GM18909 (cell line): ENCODE data around the gene PEAK3.

Experiments used
- ATAC-seq: cut with Tn5 transposase; IDR thresholded peaks from one replicate; pipeline ENCODE4 v1.9.1; 2021; ENCODE audit warnings: mild to moderate bottlenecking; ENCODE audit not compliant: unreplicated experiment, poor library complexity

PEAK3 gene

GRCh38 chr19:2252797-2253105 lies 29.2 kb downstream of the PEAK3 start:
- no peak for ATAC-seq

GRCh38 chr19:2252055-2252796 lies 29.7 kb downstream of the PEAK3 start:
- no peak for ATAC-seq

GRCh38 chr19:2251106-2252054 lies 30.6 kb downstream of the PEAK3 start:
- ATAC-seq: no peak

- no peak for ATAC-seq
Measured at GRCh38 chr19:2250766-2251105, 31.2 kb downstream of the PEAK3 start.

- no peak for ATAC-seq
Measured at GRCh38 chr19:2249880-2250765, 31.9 kb downstream of the PEAK3 start.

- no peak for ATAC-seq
Measured at GRCh38 chr19:2249010-2249866, 32.7 kb downstream of the PEAK3 start, which contains the start of gene AMH. Gene AMH, plus strand, starts transcription at chr19:2249323. Its CDS starts 10 bp downstream, at chr19:2249333.

GRCh38 chr19:2248136-2249009 lies 33.6 kb downstream of the PEAK3 start:
- no peak for ATAC-seq

GRCh38 chr19:2247433-2248101 lies 34.4 kb downstream of the PEAK3 start:
- no peak for ATAC-seq

GRCh38 chr19:2246801-2247361 lies 35.1 kb downstream of the PEAK3 start:
- no peak for ATAC-seq

GRCh38 chr19:2246014-2246620 lies 35.9 kb downstream of the PEAK3 start:
- no peak for ATAC-seq

- ATAC-seq: no peak
Measured at GRCh38 chr19:2245273-2245672, 36.7 kb downstream of the PEAK3 start.

- ATAC-seq: no peak
Measured at GRCh38 chr19:2244486-2244885, 37.5 kb downstream of the PEAK3 start.

GRCh38 chr19:2244125-2244411 lies 37.9 kb downstream of the PEAK3 start:
- ATAC-seq: no peak

GRCh38 chr19:2243274-2244124 lies 38.5 kb downstream of the PEAK3 start:
- ATAC-seq: no peak

GRCh38 chr19:2242816-2243215 lies 39.2 kb downstream of the PEAK3 start:
- ATAC-seq: no peak

- no peak for ATAC-seq
Measured at GRCh38 chr19:2242092-2242537, 39.9 kb downstream of the PEAK3 start.
